Mucosa of descending colon (tissue), 3 donors: ENCODE measurements around the gene ALX1. TPM values are rescaled to one million over a fixed set of nuclear protein-coding genes. Genes with fewer than 3 reads are reported as not detected.
"Not testable (repeated sequence)": the region's sequence is repeated elsewhere in the genome, so short reads cannot be mapped to it uniquely, and the experiment has no call there.

Source experiments
- ATAC-seq: fragments of 200-7000 bp; cut with Tn5 transposase; one replicate; pipeline ENCODE4 v1.9.1; 2020; ENCODE audit warnings: mild to moderate bottlenecking, moderate library complexity
- DNase-seq, 3 donors: peaks; one replicate each; pipeline ENCODE4 v3.0.0-alpha.2; 2020
- H3K36me3 ChIP-seq: fragments of 200-600 bp; one replicate; pipeline ENCODE4 v1.8.0; 2021; ENCODE audit warnings: low read depth, mild to moderate bottlenecking
- H3K4me1 ChIP-seq: fragments of 200-600 bp; one replicate; pipeline ENCODE4 v1.8.0; 2021; ENCODE audit warnings: low read depth, mild to moderate bottlenecking
- H3K4me3 ChIP-seq: fragments of 200-600 bp; one replicate; pipeline ENCODE4 v1.8.0; 2021; ENCODE audit warnings: mild to moderate bottlenecking
- H3K9me3 ChIP-seq: fragments of 200-600 bp; one replicate; pipeline ENCODE4 v1.8.0; 2021; ENCODE audit warnings: mild to moderate bottlenecking
- intact Hi-C, 2 donors: fragments of 100-400 bp; cut with DNase I in 1 of 2; cut with micrococcal nuclease in 1 of 2; formaldehyde crosslinking; loops; one replicate each; pipeline versions ENCODE4 v1.11.0 to v1.11.1; 2022; cut with DNase I, micrococcal nuclease
- total RNA-seq, 3 donors: library from RNA; stranded (reverse); fragmentation: NEBNext Ultra II Directional in 2 of 3; extraction: Animal tissue kit (Norgen Biotek cat#: 25700) in 2 of 3; gene quantifications; one replicate each; pipeline versions ENCODE4 v1.2.1 to v1.2.4, GENCODE V29; 2021 to 2023
- TF ChIP-seq, protein P1 (sequence below): fragments of 200-600 bp; IDR thresholded peaks from one replicate; pipeline ENCODE4 v1.8.0; 2022; ENCODE audit warnings: antibody characterized with exemption, mild to moderate bottlenecking
- donor health status: DM: no; HTN: no; CAD: no; lungs with moderate emphysema.
- donor health status: DM: no; HTN: no; CAD: no.
- donor health status: DM: no; HTN: yes; CAD: no.

Gene ALX1
- total RNA-seq, 3 donors from 2014 or later: not detected

DNA sequence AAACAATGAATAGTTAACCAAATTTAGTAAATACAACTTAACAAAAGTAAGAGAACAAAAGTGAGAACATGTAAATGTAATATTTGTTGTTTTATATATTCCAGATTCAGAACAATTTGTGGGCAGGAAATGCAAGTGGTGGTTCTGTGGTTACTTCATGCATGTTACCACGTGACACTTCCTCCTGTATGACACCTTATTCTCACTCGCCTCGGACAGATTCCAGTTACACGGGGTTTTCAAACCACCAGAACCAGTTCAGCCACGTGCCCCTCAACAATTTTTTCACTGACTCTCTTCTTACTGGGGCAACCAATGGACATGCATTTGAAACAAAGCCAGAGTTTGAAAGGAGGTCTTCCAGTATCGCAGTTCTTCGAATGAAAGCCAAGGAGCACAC lies 21.0 kb downstream of the ALX1 start:
- DNase-seq (no peak), ATAC-seq (no peak)
- H3K36me3 ChIP-seq: no peaks in the 10 kb centered on the region
- TF ChIP-seq, protein P1, sequence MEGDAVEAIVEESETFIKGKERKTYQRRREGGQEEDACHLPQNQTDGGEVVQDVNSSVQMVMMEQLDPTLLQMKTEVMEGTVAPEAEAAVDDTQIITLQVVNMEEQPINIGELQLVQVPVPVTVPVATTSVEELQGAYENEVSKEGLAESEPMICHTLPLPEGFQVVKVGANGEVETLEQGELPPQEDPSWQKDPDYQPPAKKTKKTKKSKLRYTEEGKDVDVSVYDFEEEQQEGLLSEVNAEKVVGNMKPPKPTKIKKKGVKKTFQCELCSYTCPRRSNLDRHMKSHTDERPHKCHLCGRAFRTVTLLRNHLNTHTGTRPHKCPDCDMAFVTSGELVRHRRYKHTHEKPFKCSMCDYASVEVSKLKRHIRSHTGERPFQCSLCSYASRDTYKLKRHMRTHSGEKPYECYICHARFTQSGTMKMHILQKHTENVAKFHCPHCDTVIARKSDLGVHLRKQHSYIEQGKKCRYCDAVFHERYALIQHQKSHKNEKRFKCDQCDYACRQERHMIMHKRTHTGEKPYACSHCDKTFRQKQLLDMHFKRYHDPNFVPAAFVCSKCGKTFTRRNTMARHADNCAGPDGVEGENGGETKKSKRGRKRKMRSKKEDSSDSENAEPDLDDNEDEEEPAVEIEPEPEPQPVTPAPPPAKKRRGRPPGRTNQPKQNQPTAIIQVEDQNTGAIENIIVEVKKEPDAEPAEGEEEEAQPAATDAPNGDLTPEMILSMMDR: no peak
- intact Hi-C loops: no loop called here
- no peaks in the 10 kb centered on the region for H3K9me3 ChIP-seq
- H3K4me3 ChIP-seq: no peak overlapping the region
- H3K4me1 ChIP-seq: no peaks in the 10 kb centered on the region

DNA sequence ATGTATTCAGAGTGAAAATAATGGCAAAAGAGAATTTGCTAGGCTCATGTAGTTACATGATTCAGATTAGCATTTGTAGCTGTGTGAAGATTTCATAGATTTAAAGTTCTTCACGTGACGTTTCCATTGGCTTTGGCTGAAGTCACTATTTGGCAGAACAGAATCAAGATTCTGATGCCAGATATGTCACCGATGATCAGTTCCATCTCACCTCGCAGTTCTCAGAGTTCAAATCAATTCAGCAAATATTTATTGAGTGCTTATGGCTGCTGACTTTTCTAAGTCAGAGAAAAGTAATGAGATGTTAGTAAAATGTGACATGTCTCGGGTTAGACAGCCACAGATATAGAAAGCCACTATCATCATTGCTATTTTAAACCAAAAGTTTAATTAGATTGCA lies 28.4 kb downstream of the ALX1 start:
- no peak for ATAC-seq
- Histone ChIP-seq H3K4me3 (no peak overlapping the region), H3K9me3 (no peaks in the 10 kb centered on the region), H3K36me3 (no peaks in the 10 kb centered on the region), H3K4me1 (no peaks in the 10 kb centered on the region)
- intact Hi-C loops: no loop called here
- TF ChIP-seq, protein P1: no peak
- no peak for DNase-seq

DNA sequence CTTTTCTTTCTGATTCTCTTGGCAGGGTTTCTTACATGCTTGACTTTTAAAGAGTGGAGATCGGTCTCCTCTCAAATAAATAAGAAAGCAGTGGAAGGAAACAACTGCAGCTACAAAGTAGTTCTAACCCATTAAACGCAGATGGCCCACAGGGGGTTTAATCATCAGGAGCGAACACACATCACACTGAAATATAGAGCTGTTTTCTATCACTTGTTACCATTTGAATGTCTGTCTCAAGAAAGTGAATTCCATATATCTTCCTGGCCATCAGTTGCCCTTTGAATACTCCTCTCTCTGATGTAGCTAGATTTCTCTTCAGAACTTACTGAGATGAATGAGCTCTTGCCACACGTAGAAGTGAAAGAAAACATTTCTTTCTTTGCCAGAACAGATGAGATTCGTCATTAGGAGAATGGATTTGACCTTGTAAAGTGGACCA lies 29.1 kb downstream of the ALX1 start:
- H3K36me3 ChIP-seq: no peaks in the 10 kb centered on the region
- no peak for DNase-seq

DNA sequence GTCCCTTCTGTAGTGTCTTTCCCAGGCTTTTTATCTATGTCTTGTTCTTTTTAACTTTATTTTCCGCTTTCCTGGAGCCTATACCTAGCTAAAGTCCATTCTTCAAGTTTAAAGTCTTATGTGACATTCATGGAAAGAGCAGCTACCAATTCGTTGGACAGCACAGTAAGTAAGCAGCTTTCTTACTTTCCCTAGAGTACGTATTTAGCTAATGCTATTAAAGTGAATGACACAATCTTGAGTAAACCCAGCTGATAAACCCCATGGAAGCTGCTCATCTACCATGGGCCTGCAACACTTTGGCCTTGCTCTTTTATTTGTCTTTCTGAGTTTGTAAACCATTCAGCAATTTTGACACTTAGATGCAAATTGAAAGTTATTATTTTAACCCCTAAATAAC lies 30.0 kb downstream of the ALX1 start:
- H3K4me1 ChIP-seq: no peaks in the 10 kb centered on the region
- no peak overlapping the region for H3K4me3 ChIP-seq
- intact Hi-C loops: no loop called here
- H3K9me3 ChIP-seq: no peaks in the 10 kb centered on the region
- TF ChIP-seq, protein P1: no peak
- no peaks in the 10 kb centered on the region for H3K36me3 ChIP-seq
- DNase-seq (no peak), ATAC-seq (no peak)

More for the DNA sequence above, 29.1 kb downstream of the ALX1 start:
- intact Hi-C loops: no loop called here
- TF ChIP-seq, protein P1: no peak
- no peaks in the 10 kb centered on the region for H3K9me3 ChIP-seq
- H3K4me3 ChIP-seq: no peak overlapping the region
- ATAC-seq: no peak
- no peaks in the 10 kb centered on the region for H3K4me1 ChIP-seq

DNA sequence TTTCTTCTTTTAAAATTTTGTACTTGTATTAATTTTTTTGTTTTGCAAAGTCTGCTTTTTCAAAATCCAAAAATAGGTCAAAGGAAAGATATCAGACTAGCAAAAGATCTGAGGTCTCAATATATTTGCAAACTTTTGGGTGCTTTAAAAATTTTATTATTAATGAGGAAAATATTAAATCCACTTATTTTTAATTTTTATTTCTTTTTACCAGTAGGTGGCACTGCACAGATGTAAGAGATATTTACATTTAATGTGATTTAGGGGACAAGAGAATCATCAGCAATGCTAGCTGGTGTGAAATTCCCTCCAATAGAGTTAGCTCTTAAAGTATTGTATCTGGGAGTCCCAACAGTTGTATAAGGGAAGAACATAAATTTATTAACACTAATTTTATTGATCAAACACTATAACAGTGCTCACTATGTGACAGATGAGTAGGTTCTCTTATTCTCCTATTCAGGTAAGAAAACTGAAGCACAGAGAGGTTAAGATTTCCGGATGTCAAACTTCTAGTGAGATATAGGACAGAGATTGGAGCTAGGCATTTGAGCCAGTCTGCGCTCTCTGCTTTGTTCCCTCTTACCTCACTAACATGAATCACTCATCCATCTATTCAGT lies 30.5 kb downstream of the ALX1 start:
- TF ChIP-seq, protein P1: no peak
- Histone ChIP-seq H3K9me3 (no peaks in the 10 kb centered on the region), H3K4me1 (no peaks in the 10 kb centered on the region), H3K36me3 (no peaks in the 10 kb centered on the region), H3K4me3 (no peak overlapping the region)
- intact Hi-C loops: no loop called here
- DNase-seq: no peak
- ATAC-seq: no peak

DNA sequence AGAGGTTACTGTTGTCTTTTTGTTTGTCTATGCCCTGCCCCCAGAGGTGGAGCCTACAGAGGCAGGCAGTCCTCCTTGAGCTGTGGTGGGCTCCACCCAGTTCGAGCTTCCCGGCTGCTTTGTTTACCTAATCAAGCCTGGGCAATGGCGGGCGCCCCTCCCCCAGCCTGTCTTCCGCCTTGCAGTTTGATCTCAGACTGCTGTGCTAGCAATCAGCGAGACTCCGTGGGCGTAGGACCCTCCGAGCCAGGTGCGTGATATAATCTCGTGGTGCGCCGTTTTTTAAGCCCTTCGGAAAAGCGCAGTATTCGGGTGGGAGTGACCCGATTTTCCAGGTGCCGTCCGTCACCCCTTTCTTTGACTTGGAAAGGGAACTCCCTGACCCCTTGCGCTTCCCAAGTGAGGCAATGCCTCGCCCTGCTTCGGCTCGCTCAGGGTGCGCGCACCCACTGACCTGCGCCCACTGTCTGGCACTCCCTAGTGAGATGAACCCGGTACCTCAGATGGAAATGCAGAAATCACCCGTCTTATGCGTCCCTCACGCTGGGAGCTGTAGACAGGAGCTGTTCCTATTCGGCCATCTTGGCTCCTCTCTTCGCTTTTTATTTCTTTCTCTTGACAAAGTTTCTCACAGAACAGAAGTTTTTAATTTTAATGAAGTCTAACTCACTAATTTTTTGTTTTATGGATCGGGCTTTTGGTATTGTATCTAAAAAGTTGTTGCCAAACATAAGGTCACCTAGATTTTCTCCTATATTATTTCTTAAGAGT lies 38.0 kb downstream of the ALX1 start:
- ATAC-seq, DNase-seq, H3K4me1 ChIP-seq, intact Hi-C loops, H3K9me3 ChIP-seq, H3K4me3 ChIP-seq, H3K36me3 ChIP-seq: not testable (repeated sequence)
